ENCODE data around the gene ERC2.
"Not testable (repeated sequence)": the region's sequence is repeated elsewhere in the genome, so short reads cannot be mapped to it uniquely, and the experiment has no call there.

Gene ERC2

DNA sequence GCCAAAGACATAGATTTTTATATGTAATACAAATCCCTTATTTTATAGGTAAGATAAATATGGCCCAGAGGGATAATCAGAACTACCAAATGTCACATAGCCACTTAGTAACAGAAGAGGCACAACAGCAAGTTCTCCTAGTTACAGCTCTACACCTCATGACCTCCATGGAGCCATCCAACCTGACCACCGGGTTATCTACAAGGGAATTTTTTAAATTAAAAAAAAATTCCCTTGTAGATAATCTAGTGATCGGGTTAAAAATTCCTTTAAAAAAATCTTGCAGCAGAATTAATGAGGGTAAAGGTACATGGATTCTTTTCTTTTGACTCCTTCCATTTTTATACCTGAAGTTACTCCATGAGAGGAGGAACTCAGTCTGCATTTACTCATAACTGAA is 615.9 kb downstream of the ERC2 start:
- TF ChIP-seq, protein P1, sequence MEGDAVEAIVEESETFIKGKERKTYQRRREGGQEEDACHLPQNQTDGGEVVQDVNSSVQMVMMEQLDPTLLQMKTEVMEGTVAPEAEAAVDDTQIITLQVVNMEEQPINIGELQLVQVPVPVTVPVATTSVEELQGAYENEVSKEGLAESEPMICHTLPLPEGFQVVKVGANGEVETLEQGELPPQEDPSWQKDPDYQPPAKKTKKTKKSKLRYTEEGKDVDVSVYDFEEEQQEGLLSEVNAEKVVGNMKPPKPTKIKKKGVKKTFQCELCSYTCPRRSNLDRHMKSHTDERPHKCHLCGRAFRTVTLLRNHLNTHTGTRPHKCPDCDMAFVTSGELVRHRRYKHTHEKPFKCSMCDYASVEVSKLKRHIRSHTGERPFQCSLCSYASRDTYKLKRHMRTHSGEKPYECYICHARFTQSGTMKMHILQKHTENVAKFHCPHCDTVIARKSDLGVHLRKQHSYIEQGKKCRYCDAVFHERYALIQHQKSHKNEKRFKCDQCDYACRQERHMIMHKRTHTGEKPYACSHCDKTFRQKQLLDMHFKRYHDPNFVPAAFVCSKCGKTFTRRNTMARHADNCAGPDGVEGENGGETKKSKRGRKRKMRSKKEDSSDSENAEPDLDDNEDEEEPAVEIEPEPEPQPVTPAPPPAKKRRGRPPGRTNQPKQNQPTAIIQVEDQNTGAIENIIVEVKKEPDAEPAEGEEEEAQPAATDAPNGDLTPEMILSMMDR (IDR thresholded peaks at IDR 0.05; ENCODE audit: low read depth, low read length) = no peak
- Histone ChIP-seq H3K9me3 (no peaks in the 10 kb centered on the region), H3K27me3 (no peaks in the 10 kb centered on the region), H3K4me1 (no peaks in the 10 kb centered on the region), H3K4me3 (ENCODE audit: low read depth, low read length) (no peak overlapping the region), H3K36me3 (no peaks in the 10 kb centered on the region)
- no peak for DNase-seq

DNA sequence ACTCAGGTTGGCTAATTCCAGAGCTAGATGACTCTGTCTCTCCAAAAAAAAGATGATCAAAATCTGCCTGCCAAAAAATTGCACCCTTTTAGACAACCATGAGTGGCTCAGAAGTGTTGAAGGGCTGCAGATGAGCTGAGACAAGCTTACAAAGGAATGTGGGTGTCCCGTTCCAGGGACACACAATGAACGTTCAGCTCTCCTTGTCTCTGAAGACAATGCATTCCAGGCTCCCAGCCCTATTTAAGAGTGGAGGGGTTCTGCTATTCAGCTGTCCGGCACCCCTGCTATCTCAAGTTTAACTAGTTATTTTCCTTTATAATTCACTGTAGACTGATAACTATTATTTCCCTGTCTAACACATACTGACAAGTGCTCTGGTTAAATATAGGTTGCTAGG is 626.1 kb downstream of the ERC2 start:
- H3K36me3 ChIP-seq = no peaks in the 10 kb centered on the region
- no peak for DNase-seq
- H3K4me3 ChIP-seq (ENCODE audit: low read depth, low read length) = no peak overlapping the region
- no peaks in the 10 kb centered on the region for H3K27me3 ChIP-seq
- no peaks in the 10 kb centered on the region for H3K4me1 ChIP-seq
- TF ChIP-seq, protein P1 (IDR thresholded peaks at IDR 0.05; ENCODE audit: low read depth, low read length) = no peak
- no peaks in the 10 kb centered on the region for H3K9me3 ChIP-seq

DNA sequence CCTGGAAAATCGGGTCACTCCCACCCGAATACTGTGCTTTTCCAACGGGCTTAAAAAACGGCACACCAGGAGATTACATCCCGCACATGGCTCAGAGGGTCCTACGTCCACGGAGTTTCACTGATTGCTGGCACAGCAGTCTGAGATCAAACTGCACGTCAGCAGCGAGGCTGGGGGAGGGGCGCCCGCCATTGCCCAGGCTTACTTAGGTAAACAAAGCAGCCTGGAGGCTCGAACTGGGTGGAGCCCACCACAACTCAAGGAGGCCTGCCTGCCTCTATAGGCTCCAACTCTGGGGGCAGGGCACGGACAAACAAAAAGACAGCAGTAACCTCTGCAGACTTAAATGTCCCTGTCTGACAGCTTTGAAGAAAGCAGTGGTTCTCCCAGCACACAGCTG is 636.4 kb downstream of the ERC2 start:
- DNase-seq; H3K4me1 ChIP-seq; H3K9me3 ChIP-seq; H3K36me3 ChIP-seq; H3K27me3 ChIP-seq; H3K4me3 ChIP-seq (ENCODE audit: low read depth, low read length): not testable (repeated sequence)

DNA sequence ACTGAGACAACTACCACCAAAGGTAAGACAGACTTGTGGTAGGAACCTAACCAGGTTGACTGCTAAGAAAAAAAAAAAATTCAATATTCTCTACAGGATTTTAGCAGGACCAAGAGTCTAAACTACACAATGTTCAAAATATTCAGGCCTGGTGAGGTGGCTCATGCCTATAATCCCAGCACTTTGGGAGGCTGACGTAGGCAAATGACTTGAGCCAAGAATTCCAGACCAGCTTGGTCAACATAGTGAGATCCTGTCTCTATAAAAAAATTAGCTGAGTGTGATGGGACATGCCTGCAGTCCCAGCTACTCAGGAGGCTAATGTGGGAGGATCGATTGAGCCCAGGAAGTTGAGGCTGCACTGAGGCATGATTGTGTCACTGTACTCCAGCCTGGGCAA is 639.6 kb downstream of the ERC2 start:
- DNase-seq = no peak
- no peaks in the 10 kb centered on the region for H3K27me3 ChIP-seq
- no peaks in the 10 kb centered on the region for H3K4me1 ChIP-seq
- H3K36me3 ChIP-seq = no peaks in the 10 kb centered on the region
- TF ChIP-seq, protein P1 (IDR thresholded peaks at IDR 0.05; ENCODE audit: low read depth, low read length) = no peak
- no peak overlapping the region for H3K4me3 ChIP-seq (ENCODE audit: low read depth, low read length)
- no peaks in the 10 kb centered on the region for H3K9me3 ChIP-seq

DNA sequence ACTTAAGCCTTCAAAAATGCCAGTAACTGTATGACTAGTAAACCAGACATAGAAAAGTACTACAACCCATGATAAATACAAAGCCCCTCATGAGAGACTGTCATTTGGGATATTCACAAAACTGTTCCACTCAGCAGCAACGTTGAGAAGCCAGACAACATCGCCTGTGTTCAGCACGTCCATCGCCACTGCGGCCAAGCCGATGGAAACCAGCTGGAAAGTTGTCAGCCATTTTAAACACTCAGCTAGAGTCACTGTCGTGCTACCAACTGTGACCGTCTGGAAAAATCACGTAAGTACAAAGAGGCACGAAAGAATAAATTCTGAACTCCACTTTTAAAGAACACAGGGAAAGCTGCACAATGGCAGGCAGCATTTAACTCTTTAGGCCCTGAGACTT is 640.5 kb downstream of the ERC2 start:
- TF ChIP-seq, protein P1 (IDR thresholded peaks at IDR 0.05; ENCODE audit: low read depth, low read length) = no peak
- no peak for DNase-seq
- Histone ChIP-seq H3K9me3 (no peaks in the 10 kb centered on the region), H3K36me3 (no peaks in the 10 kb centered on the region), H3K27me3 (no peaks in the 10 kb centered on the region), H3K4me3 (ENCODE audit: low read depth, low read length) (no peak overlapping the region), H3K4me1 (no peaks in the 10 kb centered on the region)

DNA sequence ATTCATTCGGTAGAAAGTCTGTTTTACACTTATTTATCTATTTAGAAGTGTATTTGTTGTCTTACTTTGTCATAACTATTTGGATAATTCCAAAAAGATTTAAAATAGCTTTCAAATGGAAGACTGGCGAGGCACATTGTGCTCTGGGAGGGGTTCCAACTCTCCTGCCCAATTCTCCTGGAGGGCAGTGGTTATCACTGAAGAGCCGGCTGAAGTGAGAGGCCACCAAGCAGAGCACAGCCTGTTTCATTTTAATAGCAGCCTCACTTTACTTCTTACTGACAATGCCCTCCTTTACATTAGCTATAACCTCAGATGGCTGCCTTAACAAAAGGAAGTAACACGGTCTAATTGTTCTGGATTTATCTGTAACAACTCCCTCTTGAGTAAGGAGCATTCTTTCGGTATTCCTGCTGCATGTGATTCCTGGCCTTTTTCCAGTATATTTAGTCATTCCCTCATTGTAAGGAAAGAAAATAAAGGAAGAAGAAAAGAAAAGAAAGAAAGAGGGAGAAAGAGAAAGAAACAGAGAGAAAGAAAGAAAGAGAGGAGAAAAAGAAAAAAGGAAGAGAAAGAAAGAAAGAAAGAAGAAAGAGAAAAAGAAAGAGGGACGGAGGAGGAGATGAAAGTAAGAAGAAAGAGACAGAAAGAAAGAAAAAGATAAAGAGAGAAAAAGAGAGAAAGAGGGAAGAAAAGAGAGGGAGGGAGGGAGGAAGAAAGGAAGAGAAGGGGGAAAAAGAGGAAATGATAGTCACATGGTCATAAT is 641.4 kb downstream of the ERC2 start:
- H3K27me3 ChIP-seq = no peaks in the 10 kb centered on the region
- TF ChIP-seq, protein P1 (IDR thresholded peaks at IDR 0.05; ENCODE audit: low read depth, low read length) = no peak
- DNase-seq = no peak
- H3K9me3 ChIP-seq = no peaks in the 10 kb centered on the region
- no peak overlapping the region for H3K4me3 ChIP-seq (ENCODE audit: low read depth, low read length)
- H3K4me1 ChIP-seq = no peaks in the 10 kb centered on the region
- no peaks in the 10 kb centered on the region for H3K36me3 ChIP-seq
